ENCODE results near the gene PHF24. TPM values are rescaled to one million over a fixed set of nuclear protein-coding genes. Genes with fewer than 3 reads are reported as not detected.

The PHF24 gene
- total RNA-seq, 1 donor from 2014 or later = 0.11 TPM

DNA sequence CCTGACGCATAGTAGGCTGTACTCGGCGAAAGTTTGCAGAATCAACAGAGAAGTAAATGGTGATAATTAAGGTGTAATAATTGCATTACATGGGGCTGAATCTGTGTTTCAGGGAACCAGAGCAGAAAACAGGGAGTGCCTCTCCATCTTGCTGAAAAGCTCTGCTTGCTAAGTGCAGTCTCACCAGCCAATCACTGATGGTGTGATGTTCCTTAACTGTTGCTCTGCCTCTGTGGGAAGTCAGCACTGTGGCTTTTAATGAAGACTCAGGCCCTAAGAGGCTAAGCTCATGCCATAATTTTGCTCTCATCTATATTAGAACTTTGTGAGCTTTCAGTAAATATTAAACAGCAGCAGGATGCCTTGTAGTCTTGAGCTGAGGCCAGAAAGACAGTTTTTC is 4.5 kb downstream of the PHF24 start:
- no peak for DNase-seq
- H3K4me1 ChIP-seq = peaks cover 11% of the 10 kb centered on the region
- peaks cover 79% of the 10 kb centered on the region for H3K27me3 ChIP-seq (ENCODE audit: low read depth)
- H3K9me3 ChIP-seq (replicated peaks) = no peaks in the 10 kb centered on the region
- H3K36me3 ChIP-seq = no peaks in the 10 kb centered on the region
- no peak for TF ChIP-seq CTCF (IDR thresholded peaks at IDR 0.05; ENCODE audit: borderline replicate concordance)
- intact Hi-C loops (cut with micrococcal nuclease) = no loop called here
- H3K4me3 ChIP-seq = no peak overlapping the region
- H3K27ac ChIP-seq (replicated peaks) = no peak overlapping the region

DNA sequence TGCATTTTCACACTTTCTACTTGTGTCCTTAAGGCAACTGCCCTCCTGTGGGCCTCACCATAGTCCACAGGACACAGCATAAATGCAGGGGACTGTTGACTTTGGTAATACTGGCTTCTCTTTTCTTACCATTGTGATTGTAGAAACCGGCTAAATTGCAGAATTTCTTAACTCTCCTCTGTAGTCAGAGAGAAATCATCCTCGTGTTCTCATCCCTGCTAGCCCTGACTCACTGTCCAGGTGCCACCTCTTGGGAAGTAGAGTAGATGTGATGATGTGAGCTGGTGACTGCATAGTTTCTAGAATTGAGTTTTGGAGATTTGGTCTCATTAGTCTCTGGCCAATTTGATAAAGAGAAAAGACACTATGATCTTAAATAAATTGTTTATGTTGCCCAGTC is 5.5 kb downstream of the PHF24 start:
- no peaks in the 10 kb centered on the region for H3K36me3 ChIP-seq
- H3K27me3 ChIP-seq (ENCODE audit: low read depth) = peaks cover 81% of the 10 kb centered on the region
- intact Hi-C loops (cut with micrococcal nuclease) = no loop called here
- no peak for DNase-seq
- no peak for TF ChIP-seq CTCF (IDR thresholded peaks at IDR 0.05; ENCODE audit: borderline replicate concordance)
- peaks cover 4% of the 10 kb centered on the region for H3K4me1 ChIP-seq
- H3K4me3 ChIP-seq = no peak overlapping the region
- no peak overlapping the region for H3K27ac ChIP-seq (replicated peaks)
- H3K9me3 ChIP-seq (replicated peaks) = no peaks in the 10 kb centered on the region

DNA sequence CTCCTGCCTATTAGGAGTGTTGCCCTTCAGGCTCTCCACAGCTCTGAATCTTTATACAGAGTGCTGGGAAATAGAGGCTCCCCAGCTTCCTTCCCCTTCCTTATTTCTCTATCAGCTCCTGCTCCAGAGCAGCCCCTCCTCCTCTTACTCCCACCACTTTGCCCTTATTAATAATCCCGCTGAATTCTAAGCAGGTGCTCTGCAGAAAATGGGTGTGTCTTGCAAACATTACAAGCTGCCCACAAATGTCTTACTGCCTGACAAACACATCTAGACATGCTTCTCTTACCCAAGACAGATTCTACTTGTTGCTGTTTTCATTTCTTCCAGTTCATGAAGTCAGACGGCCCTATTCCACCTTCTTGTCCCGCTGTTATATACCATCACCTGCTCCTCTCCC is 6.4 kb downstream of the PHF24 start:
- Histone ChIP-seq H3K4me1 (peaks cover 4% of the 10 kb centered on the region), H3K4me3 (no peak overlapping the region), H3K36me3 (no peaks in the 10 kb centered on the region), H3K9me3 (replicated peaks) (no peaks in the 10 kb centered on the region), H3K27me3 (ENCODE audit: low read depth) (peaks cover 78% of the 10 kb centered on the region), H3K27ac (replicated peaks) (no peak overlapping the region)
- intact Hi-C loops (cut with micrococcal nuclease) = no loop called here
- DNase-seq = no peak
- TF ChIP-seq CTCF (IDR thresholded peaks at IDR 0.05; ENCODE audit: borderline replicate concordance) = no peak

DNA sequence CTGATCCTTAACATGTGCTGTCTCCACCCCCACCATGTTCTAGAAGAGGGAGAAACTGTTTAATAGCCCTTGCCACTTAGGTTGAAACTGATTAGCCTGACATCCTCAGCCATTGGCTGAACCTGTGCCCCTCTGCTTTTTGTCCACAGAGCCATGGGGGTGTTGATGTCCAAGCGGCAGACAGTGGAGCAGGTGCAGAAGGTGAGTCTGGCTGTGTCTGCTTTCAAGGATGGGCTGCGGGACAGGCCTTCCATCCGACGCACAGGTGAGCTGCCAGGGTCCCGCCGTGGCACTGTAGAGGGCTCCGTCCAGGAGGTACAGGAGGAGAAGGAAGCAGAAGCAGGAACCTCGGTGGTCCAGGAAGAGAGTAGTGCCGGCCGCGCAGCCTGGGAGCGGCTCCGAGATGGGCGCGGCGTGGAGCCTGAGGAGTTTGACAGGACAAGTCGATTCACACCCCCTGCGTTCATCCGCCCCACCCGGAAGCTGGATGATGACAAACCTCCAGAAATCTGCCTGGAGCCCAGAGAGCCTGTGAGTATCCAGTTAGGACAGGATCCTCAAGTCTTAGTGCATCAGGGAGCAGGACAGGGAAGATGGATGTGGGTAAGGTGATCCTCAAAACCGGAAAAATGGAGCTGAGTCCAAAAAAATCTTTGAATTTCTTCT is 13.2 kb downstream of the PHF24 start:
- no peak overlapping the region for H3K4me3 ChIP-seq
- H3K4me1 ChIP-seq = no peaks in the 10 kb centered on the region
- intact Hi-C loops (cut with micrococcal nuclease) = loop anchor here (10.0 kb wide), 1 partner anchor 64 kb away; no protein-coding TSS in a partner anchor
- H3K27ac ChIP-seq (replicated peaks) = no peak overlapping the region
- no peak for TF ChIP-seq CTCF (IDR thresholded peaks at IDR 0.05; ENCODE audit: borderline replicate concordance)
- no peaks in the 10 kb centered on the region for H3K36me3 ChIP-seq
- no peaks in the 10 kb centered on the region for H3K9me3 ChIP-seq (replicated peaks)
- DNase-seq = no peak
- peaks cover 39% of the 10 kb centered on the region for H3K27me3 ChIP-seq (ENCODE audit: low read depth)

GRCh38 chr9:34974664-34975063 is 16.6 kb downstream of the PHF24 start:
- Histone ChIP-seq H3K36me3 (no peaks in the 10 kb centered on the region), H3K4me1 (no peaks in the 10 kb centered on the region), H3K4me3 (no peak overlapping the region), H3K27me3 (ENCODE audit: low read depth) (peaks cover 29% of the 10 kb centered on the region), H3K27ac (replicated peaks) (no peak overlapping the region), H3K9me3 (replicated peaks) (no peaks in the 10 kb centered on the region)
- no peak for TF ChIP-seq CTCF (IDR thresholded peaks at IDR 0.05; ENCODE audit: borderline replicate concordance)
- intact Hi-C loops (cut with micrococcal nuclease) = loop anchor here (10.0 kb wide), 1 partner anchor 60 kb away; no protein-coding TSS in a partner anchor
- no peak for DNase-seq

Measured in left ventricle myocardium inferior (tissue), 1 donor.